ENCODE measurements around the gene TMEM170B.

GRCh38 chr6:11623272-11623671, 85.7 kb downstream of the TMEM170B start:
- no peak for TF ChIP-seq CTCF (IDR thresholded peaks at IDR 0.05 in 2 of 3, conservative IDR thresholded peaks at IDR 0.05 in 1 of 3; ENCODE audit: insufficient read depth in 2 of 3, low read depth in 1 of 3, low read length in 3 of 3)
- TF ChIP-seq GTF3C2 (IDR thresholded peaks at IDR 0.05; ENCODE audit: borderline replicate concordance, extremely low read depth, insufficient read length): no peak

Measured in K562 (cell line).